NCI-H460 (cell line): ENCODE results near the gene SLC25A48. TPM values are rescaled to one million over a fixed set of nuclear protein-coding genes. Genes with fewer than 3 reads are reported as not detected.

Experiments
- DNase-seq: peaks from one replicate; pipeline ENCODE4 v3.0.0-alpha.2; 2016; ENCODE audit warnings: low read depth; ENCODE audit errors: extremely low read depth
- total RNA-seq: library from RNA; depleted of rRNA; stranded (reverse); fragments of >200 nt; shearing (Covaris generic); gene quantifications from 2 replicates; pipeline ENCODE4 v1.2.3, GENCODE V29; 2014

SLC25A48 gene
- total RNA-seq, 1 experiment from 2014 or later, result not detected

- DNase-seq, result no peak
These were observed 45.1 kb downstream of the SLC25A48 start for GRCh38 chr5:135879591-135879990.

DNA sequence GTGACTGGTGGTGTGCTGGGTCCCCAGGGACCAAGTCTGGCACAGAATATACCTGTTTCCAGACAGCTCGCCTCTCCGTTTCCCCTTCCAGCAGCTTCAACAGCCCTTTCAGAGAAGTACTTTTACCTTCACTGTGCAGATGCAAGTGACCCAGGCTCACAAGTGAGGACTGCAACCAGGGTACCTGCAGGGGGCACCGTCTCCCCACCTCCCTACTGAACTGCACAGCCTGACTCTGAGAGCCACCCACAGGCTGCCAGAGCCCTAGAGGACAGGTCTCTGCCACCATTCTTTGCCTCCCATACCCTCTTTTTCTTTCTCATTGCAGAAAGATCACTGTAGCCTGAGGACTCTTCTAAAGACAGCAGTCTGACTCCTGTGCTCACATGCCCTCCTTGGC is 45.8 kb downstream of the SLC25A48 start:
- DNase-seq, result peak; percentile 20

DNA sequence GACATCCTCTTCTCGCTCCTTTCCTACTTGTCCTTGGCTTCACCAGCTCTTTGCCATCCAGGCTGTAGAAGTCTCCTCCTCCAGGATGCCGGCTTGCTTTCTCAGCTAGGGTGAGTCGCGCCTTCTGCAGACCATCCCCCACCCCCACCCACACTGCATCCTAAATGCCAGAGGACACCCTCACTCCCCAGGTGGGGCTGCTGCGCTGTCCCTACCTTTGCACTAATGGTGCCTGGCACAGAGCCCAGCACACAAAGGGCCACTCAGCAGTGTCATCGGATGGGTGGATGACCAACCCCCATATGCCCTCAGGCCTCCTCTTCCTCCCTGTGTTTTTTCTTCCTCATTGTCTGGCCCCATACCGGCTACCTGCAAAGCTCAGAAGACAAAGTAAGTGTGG is 46.3 kb downstream of the SLC25A48 start:
- DNase-seq, result no peak

GRCh38 chr5:135881244-135881643 is 46.8 kb downstream of the SLC25A48 start:
- no peak for DNase-seq

GRCh38 chr5:135881819-135882218 is 47.4 kb downstream of the SLC25A48 start:
- no peak for DNase-seq

DNA sequence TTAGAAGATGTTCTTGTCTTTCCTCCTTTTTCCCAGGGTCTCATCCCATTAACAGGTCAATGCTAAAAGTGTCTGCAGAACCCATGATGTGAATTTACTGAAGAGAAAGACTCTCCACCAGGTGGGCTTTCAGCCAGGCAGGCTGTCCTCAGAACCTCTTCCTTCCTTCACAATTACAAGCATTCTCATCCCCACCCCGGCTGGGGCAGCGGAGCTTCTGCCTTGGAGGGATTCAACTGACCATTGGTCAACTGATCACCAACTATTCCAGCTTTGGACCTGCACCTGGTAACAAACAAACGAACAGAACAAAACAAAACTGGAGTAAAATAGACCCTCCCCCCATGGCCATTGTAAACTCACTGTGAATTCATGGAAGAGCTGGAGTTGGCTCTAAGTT is 48.6 kb downstream of the SLC25A48 start:
- no peak for DNase-seq

DNA sequence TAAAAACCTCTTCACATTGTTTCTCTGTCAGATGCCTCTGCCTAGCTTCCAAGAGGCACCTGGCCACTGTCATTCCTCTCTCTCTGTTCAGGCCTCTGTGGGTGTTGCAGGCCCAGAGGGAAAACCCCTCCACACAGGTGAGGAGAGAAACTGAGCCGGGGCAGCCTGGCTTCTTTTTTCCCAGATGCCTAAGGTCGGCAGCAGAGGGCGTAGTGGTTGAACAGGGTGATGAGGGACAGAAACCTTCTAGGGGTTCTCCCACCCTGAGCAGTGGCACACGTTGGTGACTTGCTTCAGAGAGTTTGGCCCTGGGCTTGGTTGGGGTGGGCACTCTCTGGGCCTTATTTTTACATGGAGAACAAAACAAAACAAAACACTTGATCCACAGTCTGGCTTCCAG is 49.0 kb downstream of the SLC25A48 start:
- no peak for DNase-seq

DNA sequence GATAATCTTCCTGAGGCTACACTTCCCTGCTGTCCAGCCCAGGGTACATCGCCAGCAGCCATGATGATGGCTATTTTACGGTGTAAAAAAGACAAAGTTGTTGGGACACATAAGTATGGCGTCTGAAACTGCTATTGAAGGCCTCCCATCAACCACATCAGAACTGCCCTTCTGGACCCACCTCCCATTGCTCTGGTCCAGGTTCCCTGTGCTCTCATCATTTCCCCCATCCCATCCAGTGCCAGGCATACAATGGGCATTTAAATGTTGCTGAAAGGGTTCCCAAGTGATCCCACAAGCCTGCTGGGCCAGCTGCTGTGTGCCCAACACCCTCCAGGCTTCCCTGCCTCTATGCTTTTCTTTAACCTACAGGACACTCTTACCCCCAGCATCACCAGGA is 50.6 kb downstream of the SLC25A48 start:
- no peak for DNase-seq

- no peak for DNase-seq
These were observed 51.7 kb downstream of the SLC25A48 start for GRCh38 chr5:135886136-135886535.

GRCh38 chr5:135887447-135887864 is 53.0 kb downstream of the SLC25A48 start:
- peak; percentile 78 for DNase-seq

- DNase-seq, result peak; percentile 18
These were observed 53.6 kb downstream of the SLC25A48 start for GRCh38 chr5:135887881-135888614.

GRCh38 chr5:135890296-135890695 is 55.8 kb downstream of the SLC25A48 start:
- DNase-seq, result no peak

DNA sequence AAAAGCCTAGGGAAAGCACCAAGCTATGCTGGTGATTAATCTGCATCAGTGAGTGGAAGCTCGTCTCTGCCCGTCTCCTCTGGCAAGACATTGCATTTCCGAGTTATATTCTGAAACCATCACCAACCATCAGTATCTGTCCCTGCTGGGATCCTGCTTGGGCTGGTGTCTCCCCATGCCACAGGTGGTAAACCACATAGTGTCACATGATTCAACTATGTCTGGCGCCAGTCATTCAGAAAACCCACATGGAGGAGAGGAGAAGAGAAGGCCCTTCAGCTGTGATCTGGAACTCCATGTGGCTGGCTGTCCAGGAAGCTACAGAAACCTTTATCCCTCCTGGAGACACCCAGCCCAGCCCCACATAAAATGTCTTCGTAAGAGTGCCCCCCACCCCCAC is 56.4 kb downstream of the SLC25A48 start:
- no peak for DNase-seq

DNA sequence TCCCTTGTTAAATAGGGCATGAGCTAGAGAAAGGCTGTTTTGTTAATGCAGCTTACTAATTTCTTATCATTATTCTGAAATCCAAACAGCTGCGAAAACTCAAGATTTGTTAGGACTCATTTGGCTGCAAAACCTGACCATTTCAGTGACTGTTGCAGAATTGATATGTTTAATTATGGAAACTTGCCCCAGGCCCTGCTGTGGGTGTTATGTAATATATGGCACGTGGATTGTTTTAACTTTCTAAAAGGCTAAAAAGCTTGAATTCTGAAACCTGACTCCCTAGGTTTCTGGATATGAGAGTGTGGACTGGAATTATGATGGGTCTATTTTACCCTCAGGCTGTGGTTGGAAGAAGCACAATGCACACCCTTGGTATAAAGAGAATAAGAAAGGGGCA is 56.8 kb downstream of the SLC25A48 start:
- DNase-seq, result no peak

GRCh38 chr5:135891791-135892190 is 57.3 kb downstream of the SLC25A48 start:
- no peak for DNase-seq

DNA sequence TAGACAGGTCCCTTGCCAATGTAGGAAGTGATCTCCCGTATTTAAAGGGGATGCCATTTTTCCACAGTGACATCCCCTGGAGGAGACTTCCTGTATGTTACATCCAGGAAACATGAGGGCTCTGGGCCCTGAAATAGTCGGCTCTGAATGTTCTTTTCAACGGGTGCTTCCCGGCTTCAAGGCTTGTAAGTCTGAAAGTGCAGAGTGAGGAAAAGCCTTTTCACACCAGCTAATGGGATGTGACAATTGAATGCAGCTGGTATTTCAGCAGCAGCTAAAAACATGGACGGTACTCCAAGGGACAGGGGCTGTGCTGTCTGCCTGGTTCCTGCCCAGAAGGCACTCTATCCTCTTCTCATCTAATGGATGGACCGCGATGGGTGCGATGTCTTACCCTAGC is 59.8 kb downstream of the SLC25A48 start:
- DNase-seq, result no peak

GRCh38 chr5:135894789-135895188 is 60.3 kb downstream of the SLC25A48 start:
- no peak for DNase-seq

- DNase-seq, result no peak
These were observed 61.1 kb downstream of the SLC25A48 start, which contains the start of gene IL9 for GRCh38 chr5:135895474-135896006. IL9 (minus strand) TSS chr5:135895841; CDS start chr5:135895816, 25 bp downstream.

GRCh38 chr5:135898651-135899050 is 64.2 kb downstream of the SLC25A48 start:
- no peak for DNase-seq

GRCh38 chr5:135900276-135900675 is 65.8 kb downstream of the SLC25A48 start:
- no peak for DNase-seq

DNA sequence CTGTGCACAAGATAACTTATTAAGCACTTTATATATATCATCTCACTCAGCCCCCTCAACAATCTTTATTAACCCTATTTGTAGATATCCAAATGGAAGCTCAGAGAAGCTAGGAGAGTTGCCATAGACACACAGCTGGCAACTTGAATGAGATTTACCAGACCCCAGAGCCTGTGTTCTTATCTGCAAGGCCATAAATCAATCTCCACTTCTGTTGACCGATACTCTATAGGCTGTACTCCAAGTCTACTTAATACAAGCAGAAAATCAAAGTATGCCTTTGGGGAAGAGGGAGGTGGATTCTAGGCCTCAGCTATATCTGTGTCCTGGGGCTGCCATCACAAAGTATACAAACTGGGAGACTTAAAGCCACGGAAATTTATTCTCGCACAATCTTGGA is 67.2 kb downstream of the SLC25A48 start:
- no peak for DNase-seq

- DNase-seq, result no peak
These were observed 70.7 kb downstream of the SLC25A48 start for GRCh38 chr5:135905144-135905543.
